Activated CD4-positive, alpha-beta T cell treated with anti-CD3 and anti-CD28 coated beads, Interleukin-2, amount 10 ng/mL, durations not matched to agents 7 days and 5 days (primary cell): Measurements from ENCODE around the gene MICALL2. TPM values are rescaled to one million over a fixed set of nuclear protein-coding genes. Genes with fewer than 3 reads are reported as not detected.

Experiments used
- CTCF ChIA-PET: fragments of 350-600 bp; sonication (Branson Sonifier 250); formaldehyde crosslinking; loops from one replicate; lab custom pipeline; 2021; ENCODE audit warnings: antibody characterized with exemption; lab: Charles Lee
- POLR2A ChIA-PET: fragments of 350-600 bp; sonication (Branson Sonifier 250); formaldehyde crosslinking; loops from one replicate; lab custom pipeline; 2021; ENCODE audit warnings: antibody characterized with exemption; lab: Charles Lee
- DNase-seq: peaks from one replicate; pipeline ENCODE4 v3.0.0-alpha.2; 2020
- H3K27ac Mint-ChIP-seq: one replicate; pipeline ENCODE4 v1.8.0; 2021; ENCODE audit warnings: mild to moderate bottlenecking, moderate library complexity, mixed read lengths
- H3K27me3 Mint-ChIP-seq: one replicate; pipeline ENCODE4 v1.8.0; 2021; ENCODE audit warnings: mixed read lengths
- H3K36me3 Mint-ChIP-seq: one replicate; pipeline ENCODE4 v1.8.0; 2021; ENCODE audit warnings: low read depth, mixed read lengths
- H3K4me1 Mint-ChIP-seq: one replicate; pipeline ENCODE4 v1.8.0; 2021; ENCODE audit warnings: mixed read lengths
- H3K4me3 Mint-ChIP-seq: one replicate; pipeline ENCODE4 v1.8.0; 2021; ENCODE audit warnings: mild to moderate bottlenecking, moderate library complexity, mixed read lengths
- H3K9me3 Mint-ChIP-seq: one replicate; pipeline ENCODE4 v1.8.0; 2021; ENCODE audit warnings: mixed read lengths
- total RNA-seq, 2 experiments: library from RNA; stranded (reverse); gene quantifications; one replicate each; pipeline ENCODE4 v1.2.3, GENCODE V29; 2021

The MICALL2 gene
- total RNA-seq, 2 experiments from 2014 or later: 2.1 to 2.7 TPM

DNA sequence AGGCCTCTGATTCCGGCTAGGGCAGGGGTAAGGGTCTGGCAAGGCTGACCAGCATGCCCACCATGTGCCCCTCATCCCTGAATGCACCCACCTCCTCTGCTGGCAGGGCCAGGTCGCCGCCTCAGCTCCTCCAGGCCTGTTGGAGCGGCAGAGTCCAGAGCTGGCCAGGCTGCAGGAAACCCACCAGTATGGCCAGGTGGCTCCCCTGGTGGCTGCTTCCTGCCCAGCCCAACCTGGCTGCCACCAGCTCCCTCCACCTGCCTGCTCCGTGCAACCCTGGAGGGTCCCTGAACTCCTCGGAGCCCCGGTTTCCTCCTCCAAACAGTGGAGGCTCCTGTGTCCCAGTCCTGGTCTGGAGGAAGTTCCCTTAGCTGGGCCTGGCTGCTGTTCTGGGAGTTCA, 39.6 kb downstream of the MICALL2 start:
- Mint-ChIP-seq H3K9me3 (peaks cover 4% of the 10 kb centered on the region), H3K27ac (no peak overlapping the region), H3K36me3 (no peaks in the 10 kb centered on the region), H3K27me3 (peaks cover 18% of the 10 kb centered on the region), H3K4me3 (no peak overlapping the region), H3K4me1 (peaks cover 24% of the 10 kb centered on the region)
- ChIA-PET CTCF (interaction anchor here (0.9 kb wide), 1 partner anchor 17 kb away, joined by 3 read pairs; no protein-coding TSS in a partner anchor), POLR2A (no interaction called here)
- no peak for DNase-seq

DNA sequence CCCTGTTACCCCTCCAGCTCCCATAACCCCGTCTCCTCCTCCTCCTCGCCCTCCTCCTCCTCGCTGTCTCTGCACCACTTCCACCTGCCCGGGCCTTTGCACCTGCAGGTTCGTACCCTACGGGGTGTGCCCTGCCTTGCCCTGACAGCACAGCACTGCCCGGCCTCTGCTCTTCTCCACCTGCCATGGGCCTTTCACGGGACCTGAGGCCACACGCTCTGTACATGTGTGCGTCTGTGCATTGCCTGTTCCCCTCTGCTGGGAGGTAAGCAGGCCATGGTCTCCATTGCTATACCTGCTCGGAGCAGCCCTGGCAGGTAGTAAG, 40.0 kb downstream of the MICALL2 start:
- CTCF ChIA-PET: no interaction called here
- Mint-ChIP-seq H3K27ac (no peak overlapping the region), H3K36me3 (no peaks in the 10 kb centered on the region)

DNA sequence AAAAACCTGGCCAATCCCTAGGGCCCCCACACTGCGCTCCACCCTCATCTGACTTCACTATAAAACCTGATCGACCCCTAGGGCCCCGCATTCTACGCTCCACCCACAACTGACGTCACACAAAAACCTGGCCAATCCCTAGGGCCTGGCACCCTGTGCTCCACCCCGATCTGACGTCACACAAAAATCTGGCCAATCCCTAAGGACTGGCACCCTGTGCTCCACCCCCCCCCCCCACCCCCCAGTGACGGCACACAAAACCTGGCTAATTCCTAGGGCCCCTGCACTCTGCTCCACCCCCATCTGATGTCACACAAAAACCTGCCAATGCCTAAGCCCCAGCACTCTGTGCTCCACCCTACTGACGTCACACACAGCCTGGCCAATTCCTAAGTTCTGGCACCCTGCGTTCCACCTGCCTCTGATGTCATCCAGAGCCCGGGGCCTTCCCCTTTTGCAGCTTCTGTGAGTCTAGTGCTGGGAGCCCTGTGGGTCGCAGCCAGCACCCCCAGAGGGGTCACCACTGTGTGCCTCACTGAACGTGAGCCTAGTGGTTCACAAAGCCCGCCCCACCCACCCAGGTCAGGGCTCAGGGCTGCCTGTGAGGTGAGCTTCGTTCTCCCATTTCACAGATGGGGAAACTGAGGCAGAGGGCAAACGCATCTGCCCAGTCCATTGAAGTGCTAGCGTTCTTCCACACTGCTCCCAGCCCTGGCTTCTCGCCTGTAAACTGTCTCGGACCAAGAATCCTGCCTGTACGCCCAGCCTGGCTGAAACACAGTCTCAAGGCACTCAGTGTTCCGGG, 40.6 kb downstream of the MICALL2 start:
- peaks cover 4% of the 10 kb centered on the region for H3K9me3 Mint-ChIP-seq
- peaks cover 15% of the 10 kb centered on the region for H3K27me3 Mint-ChIP-seq
- H3K36me3 Mint-ChIP-seq: no peaks in the 10 kb centered on the region
- POLR2A ChIA-PET: no interaction called here
- no peak for DNase-seq
- H3K4me1 Mint-ChIP-seq: peaks cover 24% of the 10 kb centered on the region
- CTCF ChIA-PET: no interaction called here
- H3K27ac Mint-ChIP-seq: peak overlapping the region; percentile 78
- H3K4me3 Mint-ChIP-seq: no peak overlapping the region

More for the DNA sequence above, 40.0 kb downstream of the MICALL2 start:
- POLR2A ChIA-PET: no interaction called here
- H3K9me3 Mint-ChIP-seq: peaks cover 4% of the 10 kb centered on the region
- H3K4me1 Mint-ChIP-seq: peaks cover 24% of the 10 kb centered on the region
- DNase-seq: no peak
- no peak overlapping the region for H3K4me3 Mint-ChIP-seq
- H3K27me3 Mint-ChIP-seq: peaks cover 16% of the 10 kb centered on the region

DNA sequence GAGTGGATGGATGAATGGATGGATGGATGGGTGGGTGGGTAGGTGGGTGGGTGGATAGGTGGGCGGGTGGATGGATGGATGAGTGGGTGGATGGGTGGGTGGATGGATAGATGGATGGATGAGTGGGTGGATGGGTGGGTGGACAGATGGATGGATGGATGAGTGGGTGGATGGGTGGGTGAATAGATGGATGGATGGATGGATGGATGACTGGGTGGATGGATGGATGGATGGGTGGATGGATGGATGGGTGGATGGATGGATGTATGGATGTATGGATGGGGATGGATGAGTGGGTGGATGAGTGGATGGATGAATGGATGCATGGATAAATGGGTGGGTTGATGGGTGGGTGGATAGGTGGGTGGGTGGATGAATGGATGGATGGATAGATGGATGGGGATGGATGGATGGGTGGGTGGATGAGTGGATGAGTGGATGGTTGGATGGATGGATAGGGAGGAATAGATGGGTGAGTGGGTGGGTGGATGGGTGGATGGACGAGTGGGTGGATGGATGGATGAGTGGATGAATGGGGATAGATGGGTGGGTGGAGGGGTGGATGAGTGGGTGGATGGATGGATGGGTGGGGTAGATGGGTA, 43.8 kb downstream of the MICALL2 start:
- Mint-ChIP-seq H3K4me3 (no peak overlapping the region), H3K36me3 (no peaks in the 10 kb centered on the region), H3K4me1 (peaks cover 27% of the 10 kb centered on the region), H3K27me3 (peaks cover 5% of the 10 kb centered on the region), H3K27ac (no peak overlapping the region), H3K9me3 (peaks cover 6% of the 10 kb centered on the region)
- CTCF ChIA-PET: no interaction called here
- POLR2A ChIA-PET: no interaction called here
- no peak for DNase-seq

DNA sequence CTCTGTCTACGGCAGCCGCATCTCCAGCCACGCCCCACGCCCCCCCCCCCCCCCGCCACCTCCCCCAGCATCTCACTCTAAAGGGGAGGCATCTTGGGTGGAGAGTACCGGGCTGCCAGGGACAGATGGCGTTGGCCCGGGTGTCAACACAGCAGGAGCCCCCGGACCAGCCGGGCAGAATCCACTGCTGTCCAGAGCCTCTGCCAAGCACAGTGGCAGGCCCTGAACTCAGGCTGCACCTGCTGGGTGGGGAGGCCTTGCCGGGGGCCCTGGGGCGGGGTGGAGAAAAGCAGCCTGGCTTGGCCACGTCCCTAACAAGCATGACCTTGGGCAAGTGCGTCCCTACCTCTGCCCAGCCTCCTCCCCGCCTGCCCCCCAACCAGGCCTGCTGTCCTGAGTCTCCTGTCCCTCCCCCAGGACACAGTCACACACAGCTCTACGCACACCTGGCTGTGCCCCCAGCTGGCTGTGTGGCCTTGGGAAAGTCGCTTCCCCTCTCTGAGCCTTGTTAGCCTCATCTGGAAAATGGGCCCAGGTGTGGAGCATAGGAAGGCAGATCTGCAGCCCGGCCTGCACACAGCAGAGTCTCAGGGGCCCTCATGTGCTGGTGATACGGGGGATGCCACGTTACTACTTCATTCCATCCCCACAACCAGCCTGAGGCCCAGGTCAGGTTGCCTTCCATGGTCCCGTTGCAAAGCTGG, 45.2 kb downstream of the MICALL2 start:
- Mint-ChIP-seq H3K27me3 (peaks cover 2% of the 10 kb centered on the region), H3K4me3 (no peak overlapping the region), H3K9me3 (peaks cover 6% of the 10 kb centered on the region), H3K27ac (no peak overlapping the region), H3K36me3 (no peaks in the 10 kb centered on the region), H3K4me1 (peaks cover 24% of the 10 kb centered on the region)
- CTCF ChIA-PET: interaction anchor here (0.8 to 2.0 kb wide), 2 partner anchors 239 to 348 kb away, joined by 3 to 4 read pairs; no protein-coding TSS in a partner anchor
- POLR2A ChIA-PET: no interaction called here
- no peak for DNase-seq

DNA sequence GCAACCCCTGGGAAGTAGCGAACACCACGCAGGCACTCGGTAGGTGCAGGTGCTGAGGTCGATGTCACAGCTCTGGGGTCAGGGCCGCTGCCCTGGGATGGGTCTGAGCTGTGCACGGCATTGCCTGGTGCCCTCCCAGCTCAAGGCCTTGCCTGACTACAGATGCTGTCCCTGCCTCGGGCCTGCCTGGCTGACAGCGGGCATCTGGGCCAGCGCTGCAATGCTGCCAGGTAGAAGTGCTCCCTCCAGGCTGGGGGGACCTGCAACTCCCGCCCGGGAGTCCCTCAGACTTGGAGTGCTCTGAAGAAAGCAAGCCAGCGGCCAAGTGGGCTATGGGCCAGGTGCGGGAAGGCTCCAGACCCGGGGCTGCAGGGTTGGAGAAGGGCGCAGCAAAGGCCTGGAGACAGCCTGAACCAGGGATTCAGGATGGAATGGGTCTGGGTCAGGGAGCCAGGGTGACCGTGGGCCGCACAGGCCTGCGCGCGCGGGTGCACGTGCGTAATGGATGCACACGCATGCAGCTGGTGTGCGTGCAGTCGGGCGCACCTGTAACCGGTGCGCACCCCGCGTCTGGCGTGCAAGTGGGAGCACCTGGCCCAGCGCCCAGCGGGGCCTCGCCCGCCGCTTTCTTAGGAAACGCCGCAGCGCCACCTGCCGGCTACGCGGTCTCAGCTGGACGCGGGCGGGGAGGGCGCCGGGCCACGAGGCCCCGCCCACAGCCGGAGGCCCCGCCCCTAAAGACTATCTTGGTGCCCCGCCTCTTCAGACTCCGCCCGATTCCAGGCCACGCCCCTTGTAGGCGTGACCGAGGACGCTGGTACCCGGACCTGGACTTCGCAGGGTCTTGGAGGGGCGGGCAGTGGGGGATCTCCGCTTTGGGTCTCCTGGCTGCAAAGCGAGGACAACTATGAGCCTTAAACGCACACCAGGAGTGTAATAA, 46.7 kb downstream of the MICALL2 start:
- no peak overlapping the region for H3K4me3 Mint-ChIP-seq
- CTCF ChIA-PET: interaction anchor here (0.6 to 2.0 kb wide), 13 partner anchors 9 to 828 kb away, joined by 3 to 5 read pairs (median 3); no protein-coding TSS in a partner anchor
- POLR2A ChIA-PET: no interaction called here
- peaks cover 2% of the 10 kb centered on the region for H3K9me3 Mint-ChIP-seq
- H3K36me3 Mint-ChIP-seq: no peaks in the 10 kb centered on the region
- DNase-seq: peak; percentile 85
- peaks cover 14% of the 10 kb centered on the region for H3K4me1 Mint-ChIP-seq
- H3K27me3 Mint-ChIP-seq: peaks cover 2% of the 10 kb centered on the region
- no peak overlapping the region for H3K27ac Mint-ChIP-seq

DNA sequence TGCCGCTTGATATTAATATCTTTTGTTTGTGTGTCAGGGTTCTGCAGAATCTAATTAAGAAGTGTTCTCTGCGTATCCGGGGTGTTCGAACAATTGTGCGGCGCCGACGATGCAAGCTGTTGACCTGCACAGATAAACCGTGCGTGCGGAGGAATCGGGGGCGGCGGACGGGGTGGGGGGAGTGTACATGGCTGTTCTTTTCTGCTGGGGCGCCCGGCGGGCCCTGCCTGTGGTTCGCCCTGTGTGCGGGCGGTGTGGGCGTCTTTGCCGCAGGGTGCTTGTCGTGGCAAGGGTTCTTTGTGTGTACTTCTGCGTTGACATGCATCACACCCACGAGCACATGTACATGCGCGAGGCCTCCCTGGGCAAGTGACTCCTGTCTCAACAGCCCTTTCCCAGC, 47.9 kb downstream of the MICALL2 start:
- CTCF ChIA-PET: no interaction called here
- Mint-ChIP-seq H3K4me3 (no peak overlapping the region), H3K9me3 (peaks cover 2% of the 10 kb centered on the region), H3K27me3 (no peaks in the 10 kb centered on the region), H3K27ac (no peak overlapping the region), H3K36me3 (no peaks in the 10 kb centered on the region), H3K4me1 (peaks cover 5% of the 10 kb centered on the region)
- POLR2A ChIA-PET: no interaction called here
- DNase-seq: no peak

DNA sequence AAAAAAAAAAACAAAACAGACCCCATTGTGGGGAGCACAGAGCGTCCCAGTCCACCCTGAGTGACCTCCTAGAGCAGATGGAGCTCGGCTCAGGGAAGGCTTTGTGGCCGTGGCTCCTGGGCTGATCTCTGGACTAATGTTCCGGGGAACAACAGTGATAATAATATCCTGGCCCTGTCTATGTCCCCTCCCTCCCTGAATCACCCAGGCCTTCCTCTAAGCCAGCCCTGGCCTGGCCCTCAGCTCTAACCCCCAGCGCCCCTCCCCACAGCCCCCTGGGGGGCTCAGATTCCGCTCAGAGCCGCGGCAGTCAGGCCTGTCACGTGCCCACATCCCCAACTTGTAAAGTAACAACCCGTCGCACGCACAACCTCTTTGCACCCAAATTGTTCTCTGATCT, 48.3 kb downstream of the MICALL2 start:
- no peak for DNase-seq
- no peaks in the 10 kb centered on the region for H3K27me3 Mint-ChIP-seq
- H3K27ac Mint-ChIP-seq: no peak overlapping the region
- H3K36me3 Mint-ChIP-seq: no peaks in the 10 kb centered on the region
- CTCF ChIA-PET: no interaction called here
- H3K4me1 Mint-ChIP-seq: peaks cover 3% of the 10 kb centered on the region
- H3K9me3 Mint-ChIP-seq: peaks cover 2% of the 10 kb centered on the region
- POLR2A ChIA-PET: no interaction called here
- H3K4me3 Mint-ChIP-seq: no peak overlapping the region

DNA sequence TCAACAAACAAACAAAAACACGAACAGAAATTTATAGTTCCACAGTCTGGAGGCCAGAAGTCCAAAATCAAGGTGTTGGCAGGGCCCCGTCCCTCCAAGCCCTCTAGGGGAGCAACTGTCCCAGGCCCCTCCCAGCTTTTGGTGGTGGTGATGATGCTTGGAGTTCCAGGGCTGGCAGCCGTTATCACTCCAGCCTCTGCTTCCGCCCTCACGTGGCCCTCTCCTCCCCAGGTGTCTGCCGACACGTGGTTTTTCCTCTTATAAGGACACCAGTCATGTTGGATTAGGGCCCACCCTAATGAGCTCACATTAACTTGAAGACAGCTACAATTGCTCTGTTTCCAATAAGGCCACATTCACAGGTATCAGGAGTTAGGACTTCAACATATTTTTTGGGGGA, 49.7 kb downstream of the MICALL2 start:
- CTCF ChIA-PET: interaction anchor here (0.7 to 1.4 kb wide), 3 partner anchors 23 to 288 kb away, joined by 3 read pairs; no protein-coding TSS in a partner anchor
- POLR2A ChIA-PET: no interaction called here
- Mint-ChIP-seq H3K36me3 (no peaks in the 10 kb centered on the region), H3K27me3 (no peaks in the 10 kb centered on the region), H3K4me1 (peaks cover 3% of the 10 kb centered on the region), H3K9me3 (peaks cover 2% of the 10 kb centered on the region), H3K27ac (no peak overlapping the region), H3K4me3 (no peak overlapping the region)
- no peak for DNase-seq

DNA sequence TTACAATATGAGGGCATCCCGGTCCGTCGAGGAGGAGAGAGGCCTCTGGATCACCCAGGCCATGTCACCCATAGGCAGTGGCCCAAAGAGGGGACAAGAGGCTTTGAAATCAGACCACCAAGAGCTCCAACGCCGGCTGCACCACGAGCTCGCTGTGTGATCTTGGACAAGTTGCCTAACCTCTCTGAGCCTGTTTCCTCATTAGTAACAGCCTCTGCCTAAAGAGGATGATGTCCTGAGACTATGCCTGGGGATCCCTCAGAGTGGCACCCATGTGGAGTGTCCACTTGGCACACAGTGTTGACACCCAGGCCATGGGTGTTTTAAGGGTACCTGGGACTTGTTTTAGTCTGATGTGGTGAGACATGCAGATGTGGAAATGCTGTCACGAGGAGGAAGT, 50.8 kb downstream of the MICALL2 start:
- ChIA-PET POLR2A (no interaction called here), CTCF (interaction anchor here (0.6 to 2.1 kb wide), 2 partner anchors 24 to 232 kb away, joined by 3 to 5 read pairs; no protein-coding TSS in a partner anchor)
- H3K4me3 Mint-ChIP-seq: no peak overlapping the region
- no peaks in the 10 kb centered on the region for H3K36me3 Mint-ChIP-seq
- no peak for DNase-seq
- H3K27me3 Mint-ChIP-seq: peaks cover 8% of the 10 kb centered on the region
- H3K27ac Mint-ChIP-seq: no peak overlapping the region
- peaks cover 8% of the 10 kb centered on the region for H3K4me1 Mint-ChIP-seq
- peaks cover 2% of the 10 kb centered on the region for H3K9me3 Mint-ChIP-seq

DNA sequence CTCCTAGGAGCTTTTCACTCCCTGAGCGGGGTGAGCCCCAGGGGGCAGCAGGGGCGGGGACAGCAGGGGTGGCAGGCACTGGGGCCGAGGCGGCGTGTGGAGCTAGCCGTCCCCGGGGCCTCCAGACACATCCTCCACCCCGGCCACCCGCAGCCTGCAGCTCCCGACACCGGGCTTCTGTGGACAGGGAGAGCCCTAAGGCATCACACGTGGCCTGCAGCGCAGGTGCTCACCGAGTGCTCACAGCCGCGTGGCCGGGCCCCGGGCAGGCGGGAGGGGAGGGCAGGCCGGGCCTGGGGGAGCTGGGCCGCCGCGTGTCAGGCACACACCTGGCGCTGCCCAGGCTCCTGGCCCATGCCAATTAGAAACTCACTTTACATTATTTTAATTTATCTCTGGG, 51.4 kb downstream of the MICALL2 start:
- CTCF ChIA-PET: interaction anchor here (0.6 to 2.1 kb wide), 2 partner anchors 25 to 231 kb away, joined by 3 to 5 read pairs; no protein-coding TSS in a partner anchor

DNA sequence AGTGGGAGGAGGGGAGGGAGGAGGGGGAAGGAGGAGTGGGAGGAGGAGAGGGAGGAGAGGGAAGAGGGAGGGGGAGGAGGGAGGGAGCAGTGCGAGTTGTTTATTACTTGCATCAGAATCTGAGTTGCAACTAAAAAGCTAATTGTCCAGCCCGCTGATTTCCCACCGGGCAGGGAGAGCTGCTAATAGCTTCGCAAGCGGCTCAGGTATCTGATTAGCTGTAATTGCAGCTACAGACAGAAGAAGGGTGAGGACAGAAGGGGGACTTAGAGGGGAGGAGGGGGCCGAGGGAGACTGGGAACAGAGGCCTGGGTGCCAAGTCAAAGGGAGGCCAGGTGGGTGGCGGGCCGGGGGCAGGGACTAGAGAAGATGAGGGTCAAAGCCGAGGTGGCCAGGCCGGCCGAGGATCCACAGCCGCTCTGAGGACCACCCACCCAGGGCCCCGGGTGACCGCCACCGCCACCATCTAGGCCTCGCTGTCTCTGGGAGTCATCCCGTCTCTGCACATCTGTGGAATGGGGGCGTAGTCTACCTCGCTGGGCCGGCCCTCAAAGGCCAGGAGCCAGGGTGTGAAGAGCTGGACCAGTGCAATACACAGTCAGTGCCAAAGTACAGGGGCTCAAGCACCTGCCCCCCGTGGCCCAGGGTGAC, 54.2 kb downstream of the MICALL2 start:
- Mint-ChIP-seq H3K4me3 (no peak overlapping the region), H3K27ac (no peak overlapping the region), H3K4me1 (peaks cover 4% of the 10 kb centered on the region), H3K27me3 (peaks cover 24% of the 10 kb centered on the region), H3K36me3 (no peaks in the 10 kb centered on the region), H3K9me3 (no peaks in the 10 kb centered on the region)
- no peak for DNase-seq
- POLR2A ChIA-PET: no interaction called here
- CTCF ChIA-PET: no interaction called here

More for the DNA sequence above, 51.4 kb downstream of the MICALL2 start:
- Mint-ChIP-seq H3K4me1 (peaks cover 4% of the 10 kb centered on the region), H3K9me3 (no peaks in the 10 kb centered on the region), H3K27ac (no peak overlapping the region), H3K36me3 (no peaks in the 10 kb centered on the region), H3K27me3 (peaks cover 11% of the 10 kb centered on the region), H3K4me3 (no peak overlapping the region)
- POLR2A ChIA-PET: no interaction called here
- DNase-seq: no peak
